HG02678 (cell line): ENCODE measurements around the gene SOST.
"Not testable (repeated sequence)": the region's sequence is repeated elsewhere in the genome, so short reads cannot be mapped to it uniquely, and the experiment has no call there.

Source experiments
- ATAC-seq: cut with Tn5 transposase; IDR thresholded peaks from one replicate; pipeline ENCODE4 v1.9.1; 2021; ENCODE audit warnings: mild to moderate bottlenecking, moderate library complexity; ENCODE audit not compliant: unreplicated experiment

Gene SOST

GRCh38 chr17:43758497-43759174 is at the start of gene SOST:
SOST (minus strand) TSS chr17:43758791; CDS start chr17:43758741, 50 bp downstream.
- ATAC-seq, result no peak

DNA sequence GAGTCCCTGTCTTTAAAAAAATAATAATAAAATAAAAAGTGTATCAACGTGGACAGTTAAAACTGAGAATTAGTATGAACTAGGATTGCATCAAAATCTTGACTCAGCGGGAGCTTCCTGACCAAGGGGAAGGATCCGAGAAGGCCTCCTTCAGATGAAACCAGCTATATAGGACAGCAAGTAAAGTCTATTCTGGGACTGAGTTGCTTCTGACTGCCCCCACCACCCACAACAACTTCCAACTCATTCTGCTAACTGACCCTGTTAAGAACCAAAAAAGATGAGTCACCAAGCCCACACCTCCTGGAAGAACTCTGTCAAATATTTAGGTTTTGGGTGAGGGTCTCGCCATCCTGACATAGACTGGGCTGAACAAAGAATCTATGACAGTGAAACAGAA is 49.5 kb upstream of the SOST start:
- ATAC-seq, result no peak

- ATAC-seq, result no peak
Observed at GRCh38 chr17:43805117-43805516, 46.5 kb upstream of the SOST start.

DNA sequence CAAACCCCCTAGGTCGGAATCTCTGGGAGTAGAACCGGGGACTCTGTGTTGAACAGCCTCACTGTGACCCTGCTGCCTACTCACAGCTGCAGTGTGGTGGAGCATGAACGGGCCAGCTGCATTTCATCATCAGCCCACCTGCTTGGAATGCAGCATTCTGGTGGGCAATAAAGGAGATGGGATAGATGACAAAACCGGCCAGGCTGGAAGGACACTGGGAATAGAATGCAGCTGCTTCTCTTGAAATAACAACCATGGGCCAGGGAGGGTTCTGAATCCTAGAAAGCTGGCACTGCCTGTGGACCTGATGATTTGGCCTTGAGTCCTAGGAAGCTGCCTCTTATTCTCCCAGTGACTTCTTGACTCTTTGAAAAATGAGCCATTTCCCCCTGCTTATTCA is 45.2 kb upstream of the SOST start:
- no peak for ATAC-seq

DNA sequence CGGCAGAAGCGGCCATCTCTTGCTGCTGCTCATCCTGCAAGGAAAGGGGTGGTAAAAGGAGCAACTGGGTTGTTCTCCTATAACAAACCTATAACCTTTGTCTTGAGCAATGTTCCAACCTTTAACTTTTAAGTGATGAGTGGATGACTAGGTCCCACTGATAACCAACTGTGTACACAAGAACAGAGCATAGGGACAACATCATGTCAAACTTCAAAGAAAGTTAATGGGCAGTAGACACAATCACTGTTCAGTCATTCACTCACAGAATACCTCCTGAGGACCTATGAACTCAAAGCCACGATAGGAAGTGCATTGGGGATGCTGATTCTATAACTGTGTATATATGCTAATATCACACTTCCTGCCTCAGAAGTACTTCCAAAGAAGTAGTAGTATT is 43.3 kb upstream of the SOST start:
- no peak for ATAC-seq

GRCh38 chr17:43800736-43801135 is 42.1 kb upstream of the SOST start:
- no peak for ATAC-seq

DNA sequence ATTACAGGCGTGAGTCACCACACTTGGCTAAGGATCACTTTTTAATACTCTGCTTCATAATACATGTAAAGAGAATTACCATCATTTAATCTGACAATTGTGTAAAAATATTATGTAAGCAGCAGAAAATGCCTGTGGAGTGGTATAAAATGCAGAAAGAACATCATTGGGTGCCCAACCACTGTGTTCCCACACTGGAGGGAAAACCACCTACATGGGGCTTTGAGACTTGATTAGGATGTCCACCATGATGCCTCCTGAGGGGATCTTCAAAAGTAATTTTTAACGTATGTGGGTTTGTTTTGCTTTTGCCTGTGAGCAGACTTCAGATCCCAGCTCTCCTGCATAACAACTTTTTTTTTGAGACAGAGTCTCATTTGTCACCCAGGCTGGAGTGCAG is 40.5 kb upstream of the SOST start:
- no peak for ATAC-seq

DNA sequence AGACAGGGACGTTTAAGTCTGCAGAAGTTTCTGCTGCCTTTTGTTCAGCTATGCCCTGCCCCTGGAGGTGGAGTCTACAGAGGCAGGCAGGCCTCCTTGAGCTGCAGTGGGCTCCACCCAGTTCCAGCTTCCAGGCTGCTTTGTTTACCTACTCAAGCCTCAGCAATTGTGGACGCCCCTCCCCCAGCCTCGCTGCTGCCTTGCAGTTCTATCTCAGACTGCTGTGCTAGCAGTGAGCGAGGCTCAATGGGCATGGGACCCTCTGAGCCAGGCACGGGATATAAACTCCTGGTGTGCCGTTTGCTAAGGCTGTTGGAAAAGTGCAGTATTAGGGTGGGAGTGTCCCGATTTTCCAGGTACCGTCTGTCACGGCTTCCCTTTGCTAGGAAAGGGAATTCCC is 39.4 kb upstream of the SOST start:
- not testable (repeated sequence) for ATAC-seq

- ATAC-seq, result not testable (repeated sequence)
Observed at GRCh38 chr17:43792668-43793067, 34.1 kb upstream of the SOST start.

DNA sequence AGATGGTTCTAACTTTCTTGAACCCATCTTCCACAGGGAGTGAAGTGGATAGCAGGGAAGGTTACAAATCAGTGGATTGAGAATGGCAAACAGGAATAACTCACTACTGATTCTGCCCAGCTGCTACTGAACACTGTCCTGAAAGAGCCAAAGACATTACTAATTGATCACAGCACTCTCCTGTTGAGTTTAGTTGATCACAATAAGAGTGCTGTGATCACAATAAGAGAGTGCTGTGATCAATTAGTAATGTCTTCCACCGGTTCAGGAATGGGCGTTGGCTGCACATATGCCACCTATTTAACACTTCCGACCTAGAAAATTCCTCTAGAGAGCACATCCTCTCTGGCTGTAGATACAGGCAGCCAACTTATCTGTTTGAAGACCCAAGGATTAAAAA is 33.0 kb upstream of the SOST start:
- no peak for ATAC-seq

DNA sequence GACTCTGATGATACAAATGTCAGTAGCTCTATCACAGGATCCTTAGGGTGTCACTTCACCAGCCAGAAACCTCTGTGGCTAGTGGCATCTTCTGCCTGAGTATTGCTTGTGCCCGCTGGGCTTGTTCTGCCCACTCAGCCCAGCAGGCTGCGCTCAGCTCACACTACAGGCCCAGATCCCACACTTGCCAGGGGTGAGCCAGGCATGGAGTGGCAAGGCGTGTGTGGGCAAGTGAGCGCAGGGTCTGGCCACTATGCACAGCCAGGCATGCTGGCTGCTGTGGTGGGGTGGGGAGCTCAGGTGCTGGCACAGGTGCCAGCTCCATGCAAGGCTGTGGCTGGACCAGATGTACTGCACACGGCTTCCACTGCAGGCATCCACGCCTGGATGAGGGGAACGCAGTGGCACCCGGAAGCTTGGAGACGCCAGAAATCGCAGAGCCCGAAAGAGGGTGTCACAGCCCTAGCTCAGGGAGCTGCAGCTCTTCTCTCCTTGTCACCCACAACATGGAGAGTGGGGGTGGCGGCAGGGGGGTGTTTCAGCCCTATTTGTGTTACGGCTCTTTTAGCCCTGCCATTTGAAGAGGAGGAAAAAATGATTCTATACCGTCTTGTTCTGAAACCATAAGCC is 31.8 kb upstream of the SOST start:
- no peak for ATAC-seq

- no peak for ATAC-seq
Observed at GRCh38 chr17:43789482-43789881, 30.9 kb upstream of the SOST start.

GRCh38 chr17:43788540-43788939 is 29.9 kb upstream of the SOST start:
- no peak for ATAC-seq

DNA sequence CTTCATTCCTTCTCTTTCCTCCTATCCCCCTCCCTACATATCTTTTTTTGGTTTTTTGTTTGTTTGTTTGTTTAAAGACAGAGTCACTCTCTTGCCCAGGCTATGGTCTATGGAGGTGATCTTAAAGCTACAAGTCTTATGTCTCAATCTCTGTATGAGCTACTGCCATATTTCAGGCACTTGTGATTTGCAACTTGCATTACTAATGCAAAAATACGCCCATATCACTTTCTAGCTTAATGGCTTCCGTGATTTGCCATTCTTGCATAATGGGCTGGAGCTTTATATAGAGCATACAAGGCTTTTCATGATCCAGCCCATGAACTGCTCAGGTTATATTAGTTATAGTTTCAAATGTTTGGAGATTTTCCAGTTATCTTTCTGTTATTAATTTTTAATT is 29.1 kb upstream of the SOST start:
- no peak for ATAC-seq

- ATAC-seq, result no peak
Observed at GRCh38 chr17:43784628-43785101, 26.1 kb upstream of the SOST start.

GRCh38 chr17:43784068-43784467 is 25.5 kb upstream of the SOST start:
- ATAC-seq, result no peak

- ATAC-seq, result no peak
Observed at GRCh38 chr17:43782913-43783680, 24.5 kb upstream of the SOST start.

DNA sequence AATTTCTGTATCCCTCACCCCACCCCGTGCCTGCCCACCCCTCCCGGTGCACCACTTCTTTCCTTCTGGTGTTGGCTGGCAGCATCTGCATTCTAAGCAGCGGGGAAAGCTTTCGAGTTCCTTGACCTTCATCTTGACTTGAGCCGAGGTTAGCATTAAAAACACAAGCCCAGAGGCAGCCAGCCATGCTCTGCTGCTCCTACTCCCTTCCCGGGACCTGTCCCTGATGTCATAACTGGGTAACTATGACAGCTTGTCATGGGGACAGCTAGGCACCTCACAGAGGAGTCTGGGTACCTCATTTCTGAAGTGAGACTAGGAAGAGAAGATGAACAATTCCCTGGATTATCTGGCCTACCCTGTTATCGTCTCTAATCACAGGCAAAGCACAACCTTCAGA is 21.5 kb upstream of the SOST start, which contains the start of gene CFAP97D1:
Gene CFAP97D1 (plus strand): TSS at position 301 of the 400 bp plus-strand sequence. CDS start 28 bp downstream, at position 329.
- ATAC-seq, result no peak

GRCh38 chr17:43779145-43780125 is 20.8 kb upstream of the SOST start:
- peak; percentile 18 for ATAC-seq

DNA sequence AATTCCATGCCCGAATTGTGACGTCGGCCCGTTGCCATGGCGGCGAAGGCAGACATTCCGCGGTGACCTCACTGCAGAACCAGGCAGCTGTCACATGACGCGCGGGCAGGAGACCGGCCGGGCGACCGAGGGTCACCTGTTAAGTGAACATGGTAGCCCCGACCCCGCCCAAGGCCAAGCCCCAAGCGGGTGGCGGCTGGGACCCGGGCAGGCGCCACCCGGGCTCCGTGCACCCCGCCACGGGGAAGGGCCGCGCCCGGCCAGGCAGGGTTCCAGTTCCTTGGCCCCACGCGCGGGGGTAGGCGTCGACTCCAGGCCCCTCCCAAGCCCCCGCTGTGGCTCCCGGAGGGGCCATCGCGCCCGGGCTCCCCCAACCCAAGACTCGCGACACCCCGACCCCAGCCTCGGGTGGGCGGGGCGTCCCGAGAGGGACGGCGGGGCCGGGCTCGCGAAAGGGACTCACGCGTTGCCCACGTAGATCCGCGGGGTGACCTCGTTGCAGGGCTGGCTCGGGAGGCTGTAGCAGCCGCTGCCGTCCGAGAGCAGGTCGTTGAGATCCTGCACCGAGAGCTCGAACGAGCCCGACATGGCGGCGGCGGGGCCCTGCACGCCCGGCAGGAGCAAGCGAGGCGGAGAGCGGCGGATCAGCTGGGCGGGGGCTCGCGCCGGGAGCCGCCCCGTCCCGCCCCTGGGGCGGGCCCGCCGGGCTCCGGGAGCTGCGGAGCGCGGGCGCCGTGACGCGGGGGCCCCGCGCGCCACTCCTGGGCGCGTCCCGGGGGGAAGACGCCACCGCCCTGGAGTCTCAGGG is 19.9 kb upstream of the SOST start, which contains the start of gene DUSP3:
Gene DUSP3 (minus strand): TSS at position 641 of the 808 bp plus-strand sequence. CDS start 53 bp downstream, at position 588.
- ATAC-seq, result peak; percentile 90
